ENCODE data around the gene DRD2. TPM values are rescaled to one million over a fixed set of nuclear protein-coding genes. Genes with fewer than 3 reads are reported as not detected.
A peak's percentile ranks its signal among the peaks of the same experiment; 100 is the strongest.

Gene DRD2
- total RNA-seq, 1 experiment from 2014 or later = 8.2 TPM

GRCh38 chr11:113484223-113484622, 9.0 kb upstream of the DRD2 start:
- no peak for DNase-seq (ENCODE audit: low read depth)

- peak; percentile 30 for DNase-seq (ENCODE audit: low read depth)
These were observed 6.5 kb upstream of the DRD2 start for GRCh38 chr11:113481672-113482071.

DNA sequence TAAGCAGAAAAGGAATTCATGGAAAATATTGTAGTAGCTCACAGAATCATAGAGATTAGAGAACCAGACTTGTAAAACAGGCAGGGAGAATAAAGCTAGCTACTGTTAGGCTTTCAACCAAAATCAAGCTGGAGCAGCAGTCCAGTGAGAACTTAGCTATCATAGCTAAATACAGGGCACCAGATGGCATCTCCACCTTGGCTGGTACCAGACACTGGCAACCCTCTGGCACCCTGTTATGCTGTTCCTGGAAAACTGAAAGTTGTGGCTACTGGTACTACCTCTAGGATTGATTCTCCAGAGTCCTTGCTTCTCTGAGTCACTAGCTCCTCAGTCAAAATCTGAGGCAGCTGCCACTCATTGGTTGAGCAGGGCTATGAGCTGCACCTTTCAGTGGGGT, 6.0 kb upstream of the DRD2 start:
- no peak for DNase-seq (ENCODE audit: low read depth)

DNA sequence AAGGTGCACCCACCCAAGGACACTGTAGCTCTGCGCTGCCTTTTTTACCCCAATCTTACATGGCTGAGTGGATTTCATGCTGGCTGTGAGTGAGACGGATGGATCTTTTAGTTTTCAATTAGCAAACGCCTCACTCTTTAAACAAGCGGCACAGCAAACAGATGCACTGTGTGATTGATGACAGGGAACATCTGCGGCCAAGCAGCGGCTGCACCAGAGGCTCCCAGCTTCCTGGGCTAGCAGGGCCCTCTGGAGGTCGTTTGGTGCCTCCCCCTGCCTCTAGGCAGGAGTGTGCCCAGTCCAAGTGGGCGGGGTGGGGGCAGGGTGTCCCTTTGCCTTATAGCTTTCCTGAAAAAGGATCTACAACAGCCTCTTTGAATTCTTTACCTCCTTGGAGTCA, 2.1 kb upstream of the DRD2 start:
- DNase-seq (ENCODE audit: low read depth) = peak; percentile 69

DNA sequence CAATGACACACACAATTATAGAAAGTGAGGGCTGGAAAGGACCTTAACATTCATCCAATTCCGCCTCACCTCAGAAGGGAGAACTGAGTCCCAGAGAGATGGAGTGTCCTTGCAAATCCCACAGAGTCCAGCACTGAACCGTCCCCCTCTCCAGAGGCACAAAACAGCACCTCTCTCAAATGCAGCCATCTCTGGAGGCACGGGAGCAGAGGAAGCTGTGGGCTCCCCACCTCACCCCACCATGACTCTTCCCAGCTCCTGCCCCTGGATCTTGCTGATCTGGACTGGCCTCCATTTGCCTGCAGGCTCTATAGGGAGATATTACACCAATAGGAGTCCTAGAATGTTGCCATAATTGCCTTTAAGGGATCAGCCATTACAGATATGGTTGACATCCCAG, 1.4 kb upstream of the DRD2 start:
- no peak for DNase-seq (ENCODE audit: low read depth)

- peak; percentile 86 for DNase-seq (ENCODE audit: low read depth)
These were observed 637 bp downstream of the DRD2 start for GRCh38 chr11:113474362-113475159.

DNA sequence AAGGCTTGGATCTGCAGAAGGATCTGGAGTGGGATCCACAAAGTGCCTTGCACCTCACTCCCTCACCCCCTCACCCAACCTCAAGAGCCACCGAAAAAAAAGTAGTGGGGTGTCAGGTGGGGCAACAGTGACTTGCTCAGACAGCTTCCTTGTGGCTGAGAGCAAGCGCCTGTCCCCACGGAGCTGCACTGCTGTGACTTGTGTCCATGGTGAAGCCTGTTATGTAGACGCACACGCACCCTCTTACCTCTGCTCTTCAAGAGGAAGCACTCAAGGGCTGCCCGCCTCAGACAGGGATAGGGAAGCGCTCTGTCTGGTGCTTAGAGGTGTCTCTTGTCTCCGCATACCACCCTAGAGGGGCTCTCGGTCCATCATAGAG, 1.2 kb downstream of the DRD2 start:
- DNase-seq (ENCODE audit: low read depth) = no peak

- DNase-seq (ENCODE audit: low read depth) = no peak
These were observed 2.7 kb downstream of the DRD2 start for GRCh38 chr11:113472471-113472870.

DNA sequence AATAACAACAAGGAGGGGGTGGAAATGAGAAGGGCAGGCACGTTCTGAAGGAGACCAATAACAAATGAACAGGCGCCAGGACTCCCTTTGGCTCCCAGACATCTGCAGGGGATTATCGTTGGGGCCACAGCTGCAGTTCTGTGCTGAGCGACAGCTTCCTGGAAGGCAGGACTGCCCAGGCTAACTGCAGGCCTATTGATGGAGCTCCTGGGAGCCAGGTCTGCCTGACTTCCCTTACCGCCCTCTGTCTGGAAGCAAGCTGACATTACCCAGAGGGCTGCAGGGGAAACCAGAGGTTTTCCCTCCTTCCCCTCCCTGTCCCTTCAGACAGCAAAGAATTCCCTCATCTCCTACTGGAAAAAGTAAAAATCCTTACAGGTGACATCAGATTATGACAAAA, 5.0 kb downstream of the DRD2 start:
- DNase-seq (ENCODE audit: low read depth) = no peak

- peak; percentile 54 for DNase-seq (ENCODE audit: low read depth)
These were observed 6.4 kb downstream of the DRD2 start for GRCh38 chr11:113468726-113469345.

GRCh38 chr11:113467545-113467944, 7.7 kb downstream of the DRD2 start:
- DNase-seq (ENCODE audit: low read depth) = no peak

- DNase-seq (ENCODE audit: low read depth) = no peak
These were observed 9.4 kb downstream of the DRD2 start for GRCh38 chr11:113465786-113466185.

DNA sequence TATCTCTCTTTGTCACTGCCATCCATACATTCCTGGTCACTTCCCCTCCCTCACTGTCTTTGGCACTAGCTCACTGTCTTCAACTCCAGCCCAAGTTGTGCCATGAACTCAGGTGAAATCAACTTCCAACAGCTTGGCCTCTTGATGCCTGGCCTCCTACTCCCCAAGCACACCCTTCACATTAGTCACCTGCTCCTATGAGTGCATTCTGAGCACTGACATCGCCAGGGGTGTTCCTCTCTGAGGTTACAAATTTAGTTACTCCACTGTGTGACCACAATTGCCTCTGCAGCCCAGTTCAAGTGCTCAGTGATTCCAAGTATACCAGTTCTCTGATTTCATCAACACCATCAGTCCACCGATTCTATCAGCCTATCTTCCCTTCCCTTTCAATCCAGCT, 10.8 kb downstream of the DRD2 start:
- DNase-seq (ENCODE audit: low read depth) = no peak

DNA sequence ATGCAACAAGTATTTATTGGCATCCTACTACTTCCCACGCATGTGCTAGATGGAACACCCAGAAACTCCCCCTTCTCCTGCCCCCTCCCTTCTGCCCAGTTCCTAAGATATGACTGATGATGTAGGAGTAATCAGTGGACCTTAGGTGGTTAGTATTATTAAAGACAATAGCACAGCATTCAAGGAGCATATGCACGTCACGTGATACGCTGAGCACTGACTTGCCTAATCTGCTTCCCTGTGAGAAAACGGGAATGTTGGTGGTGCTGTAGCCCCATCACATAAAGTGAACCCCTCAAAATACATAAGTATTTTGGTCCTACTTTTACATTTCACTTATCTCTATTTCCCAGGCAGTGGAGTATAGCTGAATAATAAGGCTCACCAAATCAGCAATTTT, 12.4 kb downstream of the DRD2 start:
- no peak for DNase-seq (ENCODE audit: low read depth)

GRCh38 chr11:113461639-113462038, 13.6 kb downstream of the DRD2 start:
- no peak for DNase-seq (ENCODE audit: low read depth)

DNA sequence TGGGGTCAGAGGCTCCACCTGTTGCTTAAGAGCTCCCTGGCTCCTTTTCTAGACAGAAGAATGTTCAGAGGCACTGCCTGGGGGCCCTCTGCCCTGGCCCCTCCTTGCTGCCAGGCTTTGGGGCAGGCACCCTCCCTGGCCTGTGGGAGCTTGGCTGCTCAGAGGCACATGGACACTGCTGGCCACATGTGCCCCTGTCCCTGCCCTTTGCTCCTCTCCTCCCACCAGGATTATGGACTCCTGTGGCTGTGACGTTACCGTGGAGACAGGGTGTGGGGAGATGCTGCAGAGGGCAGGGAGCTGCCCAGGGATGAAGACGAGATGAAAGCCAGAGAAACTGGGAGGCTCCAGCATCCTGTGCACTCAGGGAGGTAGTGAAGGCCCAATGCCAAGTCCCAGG, 14.7 kb downstream of the DRD2 start:
- DNase-seq (ENCODE audit: low read depth) = no peak

DNA sequence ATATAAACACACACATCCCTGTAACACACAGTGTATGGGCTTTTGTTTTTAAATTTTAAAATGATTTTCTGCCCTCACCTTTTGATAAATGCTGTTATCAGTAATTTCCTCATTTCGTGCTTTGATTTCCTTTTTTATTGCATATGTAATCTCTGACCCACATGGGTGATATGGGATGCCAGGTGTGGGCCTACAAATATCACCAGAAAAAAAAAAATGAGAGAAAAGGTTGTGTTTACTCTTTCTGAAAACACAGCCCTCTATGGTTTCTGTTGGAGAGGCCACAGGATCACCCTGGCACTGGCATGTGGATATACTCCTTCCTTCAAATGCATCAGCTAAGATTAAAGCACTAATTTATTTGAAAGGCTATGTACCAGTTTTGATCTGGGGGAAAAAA, 17.0 kb downstream of the DRD2 start:
- DNase-seq (ENCODE audit: low read depth) = no peak

GRCh38 chr11:113457784-113458183, 17.4 kb downstream of the DRD2 start:
- peak; percentile 56 for DNase-seq (ENCODE audit: low read depth)

- DNase-seq (ENCODE audit: low read depth) = no peak
These were observed 20.7 kb downstream of the DRD2 start for GRCh38 chr11:113454455-113454854.

DNA sequence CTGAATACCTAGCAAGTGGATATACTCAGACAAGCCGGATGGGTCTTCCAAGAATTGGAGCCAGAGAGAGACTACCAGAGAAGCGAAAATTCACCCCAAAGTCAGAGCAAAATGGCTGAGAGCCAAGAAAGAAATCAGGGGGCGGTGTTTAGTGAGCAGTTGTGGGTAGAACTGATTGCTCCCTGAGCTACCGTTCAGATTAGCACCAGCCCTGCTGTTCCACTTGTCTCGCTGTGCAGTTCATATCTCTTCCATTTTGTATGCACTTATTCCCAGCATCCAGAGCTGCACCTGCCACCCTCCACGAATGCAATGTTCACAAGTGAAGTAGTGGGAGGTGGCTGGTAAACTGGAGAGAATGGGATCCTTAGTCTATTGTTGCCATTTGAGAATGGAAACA, 25.5 kb downstream of the DRD2 start:
- no peak for DNase-seq (ENCODE audit: low read depth)

- no peak for DNase-seq (ENCODE audit: low read depth)
These were observed 26.9 kb downstream of the DRD2 start for GRCh38 chr11:113448316-113448677.

GRCh38 chr11:113447621-113448315, 27.4 kb downstream of the DRD2 start:
- peak; percentile 99 for DNase-seq (ENCODE audit: low read depth)

- peak; percentile 88 for DNase-seq (ENCODE audit: low read depth)
These were observed 28.3 kb downstream of the DRD2 start for GRCh38 chr11:113446938-113447337.

Data from RPMI7951 (cell line).